KMS-11 (cell line): Measurements from ENCODE around the gene GSTA3.

ENCODE experiments used
- H2AFZ ChIP-seq: fragments of 200-600 bp; sonication (generic); 2 replicates; pipeline ENCODE4 v1.6.1; 2016; ENCODE audit warnings: antibody characterized with exemption, mixed run types, low read depth
- H3K27ac ChIP-seq: fragments of 200-600 bp; sonication (generic); 2 replicates; pipeline ENCODE4 v1.6.1; 2016; ENCODE audit warnings: mild to moderate bottlenecking, mixed run types
- H3K27me3 ChIP-seq: fragments of 200-600 bp; sonication (generic); 2 replicates; pipeline ENCODE4 v1.6.1; 2017; ENCODE audit warnings: mild to moderate bottlenecking, low read depth, mixed run types, moderate library complexity; ENCODE audit not compliant: insufficient read depth
- H3K36me3 ChIP-seq: fragments of 200-600 bp; sonication (generic); 2 replicates; pipeline ENCODE4 v1.6.1; 2017; ENCODE audit warnings: mild to moderate bottlenecking, mixed run types; ENCODE audit not compliant: insufficient read depth
- H3K4me1 ChIP-seq: fragments of 200-600 bp; sonication (generic); 2 replicates; pipeline ENCODE4 v1.6.1; 2016; ENCODE audit warnings: mild to moderate bottlenecking, low read depth, mixed run types; ENCODE audit not compliant: poor library complexity, severe bottlenecking
- H3K4me2 ChIP-seq: fragments of 200-600 bp; sonication (generic); 2 replicates; pipeline ENCODE4 v1.7.0; 2016; ENCODE audit warnings: mild to moderate bottlenecking, mixed run types
- H3K4me3 ChIP-seq: fragments of 200-600 bp; sonication (generic); IDR thresholded peaks from 2 replicates; pipeline ENCODE4 v1.6.1; 2017; ENCODE audit warnings: low read depth, low read length, mixed read lengths; ENCODE audit not compliant: insufficient read depth
- H3K79me2 ChIP-seq: fragments of 200-600 bp; sonication (generic); 2 replicates; pipeline ENCODE4 v1.6.1; 2016; ENCODE audit warnings: low read depth, mixed run types; ENCODE audit not compliant: insufficient read depth
- H3K9ac ChIP-seq: fragments of 200-600 bp; sonication (generic); 2 replicates; pipeline ENCODE4 v1.6.1; 2016; ENCODE audit warnings: mild to moderate bottlenecking, mixed run types
- H4K20me1 ChIP-seq: fragments of 200-600 bp; sonication (generic); 2 replicates; pipeline ENCODE4 v1.6.1; 2016; ENCODE audit warnings: mild to moderate bottlenecking, mixed run types; ENCODE audit not compliant: insufficient read depth
- CTCF ChIP-seq: fragments of 200-600 bp; sonication (generic); conservative IDR thresholded peaks from 2 replicates; pipeline ENCODE4 v1.6.1; 2017; ENCODE audit warnings: low read depth, mild to moderate bottlenecking, antibody characterized with exemption, low read length, moderate library complexity, mixed read lengths

The GSTA3 gene

GRCh38 chr6:52931351-52931750, 21.9 kb upstream of the GSTA3 start:
- no peaks in the 10 kb centered on the region for H4K20me1 ChIP-seq
- no peaks in the 10 kb centered on the region for H3K27me3 ChIP-seq
- no peak overlapping the region for H3K4me3 ChIP-seq
- H3K79me2 ChIP-seq: no peaks in the 10 kb centered on the region
- H3K9ac ChIP-seq: no peak overlapping the region
- H3K27ac ChIP-seq: no peak overlapping the region
- no peak overlapping the region for H3K4me2 ChIP-seq
- H3K36me3 ChIP-seq: no peaks in the 10 kb centered on the region
- no peak for TF ChIP-seq CTCF
- no peak overlapping the region for H2AFZ ChIP-seq
- H3K4me1 ChIP-seq: peaks cover 7% of the 10 kb centered on the region

GRCh38 chr6:52929321-52930164, 20.0 kb upstream of the GSTA3 start:
- peaks cover 7% of the 10 kb centered on the region for H3K4me1 ChIP-seq
- no peak overlapping the region for H3K9ac ChIP-seq
- no peak overlapping the region for H3K4me3 ChIP-seq
- H3K4me2 ChIP-seq: no peak overlapping the region
- H3K36me3 ChIP-seq: no peaks in the 10 kb centered on the region
- H3K27me3 ChIP-seq: no peaks in the 10 kb centered on the region
- H3K79me2 ChIP-seq: no peaks in the 10 kb centered on the region
- no peak for TF ChIP-seq CTCF
- no peak overlapping the region for H2AFZ ChIP-seq
- H3K27ac ChIP-seq: no peak overlapping the region
- H4K20me1 ChIP-seq: no peaks in the 10 kb centered on the region

GRCh38 chr6:52927451-52927850, 18.0 kb upstream of the GSTA3 start:
- no peaks in the 10 kb centered on the region for H3K36me3 ChIP-seq
- no peaks in the 10 kb centered on the region for H3K27me3 ChIP-seq
- no peaks in the 10 kb centered on the region for H3K79me2 ChIP-seq
- no peaks in the 10 kb centered on the region for H4K20me1 ChIP-seq
- no peak overlapping the region for H3K27ac ChIP-seq
- peaks cover 7% of the 10 kb centered on the region for H3K4me1 ChIP-seq
- H3K9ac ChIP-seq: no peak overlapping the region
- no peak overlapping the region for H3K4me2 ChIP-seq
- no peak overlapping the region for H3K4me3 ChIP-seq
- TF ChIP-seq CTCF: no peak
- H2AFZ ChIP-seq: no peak overlapping the region

GRCh38 chr6:52925919-52926792, 16.7 kb upstream of the GSTA3 start:
- peaks cover 7% of the 10 kb centered on the region for H3K4me1 ChIP-seq
- H3K79me2 ChIP-seq: no peaks in the 10 kb centered on the region
- no peaks in the 10 kb centered on the region for H3K36me3 ChIP-seq
- no peak overlapping the region for H3K9ac ChIP-seq
- no peak overlapping the region for H3K4me3 ChIP-seq
- H2AFZ ChIP-seq: no peak overlapping the region
- no peaks in the 10 kb centered on the region for H4K20me1 ChIP-seq
- no peak overlapping the region for H3K4me2 ChIP-seq
- no peaks in the 10 kb centered on the region for H3K27me3 ChIP-seq
- H3K27ac ChIP-seq: no peak overlapping the region
- TF ChIP-seq CTCF: no peak
